A549 (cell line): ENCODE results near the gene NANOS3. TPM values are rescaled to one million over a fixed set of nuclear protein-coding genes. Genes with fewer than 3 reads are reported as not detected.

Source experiments
- CBX2 ChIP-seq: fragments of 200-600 bp; sonication (generic); IDR thresholded peaks from 2 replicates; pipeline ENCODE4 v1.6.1; 2016; ENCODE audit warnings: low read depth, mild to moderate bottlenecking, borderline replicate concordance
- CBX8 ChIP-seq: fragments of 200-600 bp; sonication (generic); IDR thresholded peaks from 2 replicates; pipeline ENCODE4 v1.6.1; 2016
- CHD4 ChIP-seq: fragments of 200-600 bp; sonication (generic); IDR thresholded peaks from 2 replicates; pipeline ENCODE4 v1.6.1; 2016; ENCODE audit warnings: antibody characterized with exemption, mild to moderate bottlenecking, borderline replicate concordance
- E2F6 ChIP-seq: IDR thresholded peaks from 2 replicates; pipeline ENCODE4 v1.6.1; 2012; ENCODE audit warnings: low read depth, borderline replicate concordance
- EHF ChIP-seq: fragments of 250-450 bp; sonication (Bioruptor Pico); IDR thresholded peaks from 2 replicates; pipeline ENCODE4 v1.5.0; 2020; ENCODE audit warnings: mild to moderate bottlenecking
- ELK1 ChIP-seq: fragments of 150-350 bp; IDR thresholded peaks from 2 replicates; pipeline ENCODE4 v1.6.1; 2014; ENCODE audit warnings: low read depth, mild to moderate bottlenecking, low read length
- EP300 ChIP-seq, 2 experiments: fragments of >200 bp; sonication (Bioruptor Twin); formaldehyde crosslinking; IDR thresholded peaks; 2 replicates in 1 of 2; 3 replicates in 1 of 2; pipeline ENCODE4 v1.6.1; 2016 to 2017
- FOSB ChIP-seq: fragments of 250-450 bp; sonication (Bioruptor Pico); IDR thresholded peaks from 2 replicates; pipeline ENCODE4 v1.5.0; 2020; ENCODE audit warnings: mild to moderate bottlenecking, moderate library complexity
- FOSL2 ChIP-seq, 2 experiments: fragments of 450-650 bp in 1 of 2; fragments of >200 bp in 1 of 2; sonication (Bioruptor Twin) in 1 of 2; formaldehyde crosslinking; IDR thresholded peaks; 2 replicates each; pipeline versions ENCODE4 v1.5.0 to v1.6.1; 2016 to 2020; ENCODE audit warnings: mild to moderate bottlenecking in 1 of 2, moderate library complexity in 1 of 2
- GATA3 ChIP-seq: IDR thresholded peaks from 2 replicates; pipeline ENCODE4 v1.6.1; 2012; ENCODE audit warnings: borderline replicate concordance
- HMGXB4 ChIP-seq: fragments of 250-450 bp; sonication (Bioruptor Pico); IDR thresholded peaks from 2 replicates; pipeline ENCODE4 v1.5.0; 2021; ENCODE audit warnings: mild to moderate bottlenecking, moderate library complexity, borderline replicate concordance
- HOXA7 ChIP-seq: fragments of 250-450 bp; sonication (Bioruptor Pico); IDR thresholded peaks from 2 replicates; pipeline ENCODE4 v1.5.0; 2020; ENCODE audit warnings: mild to moderate bottlenecking, moderate library complexity
- HOXB13 ChIP-seq: fragments of 250-450 bp; sonication (Bioruptor Pico); IDR thresholded peaks from 2 replicates; pipeline ENCODE4 v1.5.0; 2020; ENCODE audit warnings: low read depth, mild to moderate bottlenecking, moderate library complexity
- HOXB5 ChIP-seq: fragments of 250-450 bp; sonication (Bioruptor Pico); IDR thresholded peaks from 2 replicates; pipeline ENCODE4 v1.5.0; 2020; ENCODE audit warnings: mild to moderate bottlenecking, moderate library complexity
- JUN ChIP-seq, 2 experiments: fragments of >200 bp; sonication (Bioruptor Twin); formaldehyde crosslinking; IDR thresholded peaks; 2 replicates in 1 of 2; 3 replicates in 1 of 2; pipeline ENCODE4 v1.6.1; 2016 to 2017
- KDM1A ChIP-seq: fragments of 200-600 bp; sonication (generic); IDR thresholded peaks from 2 replicates; pipeline ENCODE4 v1.6.1; 2016; ENCODE audit warnings: low read depth, mild to moderate bottlenecking
- MAZ ChIP-seq: fragments of 150-350 bp; IDR thresholded peaks from 2 replicates; pipeline ENCODE4 v1.6.1; 2014; ENCODE audit warnings: antibody characterized with exemption, low read depth, low read length, borderline replicate concordance
- MYC ChIP-seq: IDR thresholded peaks from 2 replicates; pipeline ENCODE4 v1.6.1; 2012; ENCODE audit warnings: mild to moderate bottlenecking, inconsistent platforms, low read length, improper control_type of control experiment, borderline replicate concordance
- NR3C1 ChIP-seq: fragments of >200 bp; sonication (Bioruptor Twin); formaldehyde crosslinking; IDR thresholded peaks from 3 replicates; pipeline ENCODE4 v1.6.1; 2017
- PBX3 ChIP-seq: IDR thresholded peaks from 2 replicates; pipeline ENCODE4 v1.6.1; 2012
- PHF8 ChIP-seq: fragments of 200-600 bp; sonication (generic); IDR thresholded peaks from 2 replicates; pipeline ENCODE4 v1.6.1; 2016; ENCODE audit warnings: low read depth, mild to moderate bottlenecking, antibody characterized with exemption, moderate library complexity, borderline replicate concordance
- POLR2AphosphoS2 ChIP-seq: conservative IDR thresholded peaks from 2 replicates; pipeline ENCODE4 v1.6.1; 2012; ENCODE audit warnings: low read length, improper control_type of control experiment, inconsistent platforms
- REST ChIP-seq: fragments of 200-600 bp; sonication (generic); IDR thresholded peaks from 2 replicates; pipeline ENCODE4 v1.6.1; 2016; ENCODE audit warnings: antibody characterized with exemption, mild to moderate bottlenecking, moderate library complexity
- RFX5 ChIP-seq: fragments of 450-650 bp; IDR thresholded peaks from 2 replicates; pipeline ENCODE4 v1.7.1; 2014; ENCODE audit warnings: antibody characterized with exemption, mild to moderate bottlenecking, moderate library complexity
- RNF2 ChIP-seq: fragments of 200-600 bp; sonication (generic); IDR thresholded peaks from 2 replicates; pipeline ENCODE4 v1.6.1; 2016; ENCODE audit warnings: low read depth, mild to moderate bottlenecking, antibody characterized with exemption, moderate library complexity, borderline replicate concordance
- SMC3 ChIP-seq: fragments of >200 bp; sonication (Bioruptor Twin); formaldehyde crosslinking; IDR thresholded peaks from 3 replicates; pipeline ENCODE4 v1.6.1; 2018; ENCODE audit warnings: inconsistent platforms
- SREBF2 ChIP-seq: fragments of 450-650 bp; IDR thresholded peaks from 2 replicates; pipeline ENCODE4 v1.6.1; 2014; ENCODE audit warnings: mild to moderate bottlenecking, moderate library complexity
- TP53 ChIP-seq: fragments of 250-450 bp; sonication (Bioruptor Pico); IDR thresholded peaks from 2 replicates; pipeline ENCODE4 v1.5.0; 2021; ENCODE audit warnings: mild to moderate bottlenecking, moderate library complexity
- USF2 ChIP-seq: fragments of 450-650 bp; IDR thresholded peaks from 2 replicates; pipeline ENCODE4 v1.6.1; 2014; ENCODE audit warnings: antibody characterized with exemption
- ZC3H11A ChIP-seq: fragments of 450-650 bp; IDR thresholded peaks from 2 replicates; pipeline ENCODE4 v1.6.1; 2014; ENCODE audit warnings: antibody characterized with exemption, mild to moderate bottlenecking
- polyA plus RNA-seq, 4 experiments: library from polyadenylated mRNA; depleted of rRNA in 3 of 4; stranded (reverse); fragments of >200 nt; fragmentation: RNase III in 1 of 4; extraction: RNeasy Plus Mini Kit Qiagen cat#74134 plus additional on column Dnase treatment in 1 of 4; gene quantifications; 2 replicates in 3 of 4; 3 replicates in 1 of 4; pipeline ENCODE4 v1.2.3, GENCODE V29; 2011 to 2017
- TF ChIP-seq, protein P1 (sequence below): fragments of 250-450 bp; sonication (Bioruptor Pico); IDR thresholded peaks from 2 replicates; pipeline ENCODE4 v1.5.0; 2020; ENCODE audit warnings: low read depth, mild to moderate bottlenecking, moderate library complexity

Gene NANOS3
- polyA plus RNA-seq, 2 of the 4 experiments (the other 2 are of a cell fraction): 0.31 to 1.2 TPM

DNA sequence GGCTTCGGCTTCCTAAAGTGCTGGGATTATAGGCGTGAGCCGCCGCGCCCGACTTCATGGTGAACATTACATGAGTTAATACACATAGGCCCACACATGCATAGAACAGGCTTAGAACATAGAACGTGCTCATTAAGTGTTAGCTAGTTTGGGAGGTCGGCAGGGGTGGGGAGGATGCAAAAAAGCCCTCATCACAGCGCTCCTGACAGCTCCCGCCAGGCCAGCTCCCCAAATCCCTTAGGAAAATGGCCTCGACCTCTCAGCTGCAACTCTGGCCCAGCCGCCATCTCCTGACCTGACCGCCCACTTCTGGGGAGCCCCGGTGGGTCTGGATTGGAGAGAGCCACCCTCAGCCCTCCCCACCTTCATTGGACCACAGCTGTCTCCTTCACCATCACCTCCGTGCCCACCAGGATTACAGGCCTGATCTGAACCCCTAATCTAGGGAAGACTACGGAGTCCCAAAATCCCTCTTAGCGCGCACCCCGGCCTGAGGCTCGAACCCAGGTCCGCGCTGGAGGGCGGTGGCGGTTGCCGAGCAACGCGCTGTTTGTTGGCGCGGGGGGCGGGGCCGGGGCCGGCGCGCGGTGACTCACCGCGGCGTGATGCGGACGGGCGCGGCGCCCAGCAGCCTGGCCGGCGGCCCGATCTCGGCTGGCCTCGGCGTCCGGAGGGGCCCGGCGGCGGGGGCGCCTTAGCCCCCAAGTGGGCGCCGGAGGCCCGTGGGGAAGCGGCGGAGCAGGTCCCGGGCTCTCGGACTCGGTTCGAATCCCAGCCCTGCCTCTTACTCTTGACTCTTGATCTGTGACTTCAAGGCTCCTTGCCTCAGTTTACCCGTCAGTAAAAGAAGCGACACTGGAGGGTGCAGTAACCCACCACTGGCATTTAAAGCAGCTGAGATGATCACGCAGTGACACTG lies 26.7 kb upstream of the NANOS3 start (continued):
- TF ChIP-seq, protein P1, sequence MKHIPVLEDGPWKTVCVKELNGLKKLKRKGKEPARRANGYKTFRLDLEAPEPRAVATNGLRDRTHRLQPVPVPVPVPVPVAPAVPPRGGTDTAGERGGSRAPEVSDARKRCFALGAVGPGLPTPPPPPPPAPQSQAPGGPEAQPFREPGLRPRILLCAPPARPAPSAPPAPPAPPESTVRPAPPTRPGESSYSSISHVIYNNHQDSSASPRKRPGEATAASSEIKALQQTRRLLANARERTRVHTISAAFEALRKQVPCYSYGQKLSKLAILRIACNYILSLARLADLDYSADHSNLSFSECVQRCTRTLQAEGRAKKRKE (CRISPR knock-in tag): peak; percentile 98
- TF ChIP-seq NR3C1 (no peak), JUN (IDR thresholded peaks at IDR 0.05) (0 out of 5 replicates have a peak, but pooled peaks of 1 of the 2 experiments have one; percentile 39), POLR2AphosphoS2 (no peak), TP53 (CRISPR knock-in tag) (peak; percentile 85; the same call in 1 of the 2 replicates), RFX5 (no peak), HMGXB4 (CRISPR knock-in tag) (no peak), MAZ (no peak), EHF (peak; percentile 99), ELK1 (no peak), REST (no peak), SREBF2 (no peak), CBX2 (no peak), CBX8 (no peak), PBX3 (no peak), CHD4 (no peak), USF2 (no peak), E2F6 (0 out of 2 replicates have a peak, but pooled peaks have one; percentile 10), FOSL2 (IDR thresholded peaks at IDR 0.05) (peak; percentile 78), FOSL2 (CRISPR knock-in tag; IDR thresholded peaks at IDR 0.05) (peak; percentile 97), KDM1A (no peak), ZC3H11A (no peak), PHF8 (no peak), GATA3 (no peak), HOXB13 (CRISPR knock-in tag) (peak; percentile 98), SMC3 (no peak), HOXB5 (peak; percentile 96), FOSB (CRISPR knock-in tag) (peak; percentile 92), MYC (no peak), RNF2 (no peak), HOXA7 (CRISPR knock-in tag) (peak; percentile 96), EP300 (IDR thresholded peaks at IDR 0.05) (peak in 1 of 2 experiments; percentile 48; a peak in 1 of 5 replicates)
